ENCODE results near the gene GULP1. TPM values are rescaled to one million over a fixed set of nuclear protein-coding genes. Genes with fewer than 3 reads are reported as not detected.

Gene GULP1
- total and polyA plus RNA-seq, 10 of the 15 experiments (the other 5 are each of a cell fraction or from before 2014, with no cell fraction given) = 0.02 to 1.3 (median 0.15) TPM; not detected in 5

- TF ChIP-seq ZNF592 (IDR thresholded peaks at IDR 0.05) = no peak
- no peak for TF ChIP-seq JUNB (IDR thresholded peaks at IDR 0.05)
- no peak for TF ChIP-seq GABPA (IDR thresholded peaks at IDR 0.05; ENCODE audit: low read depth)
- TF ChIP-seq YY1 (IDR thresholded peaks at IDR 0.05; ENCODE audit: low read depth, low read length) = no peak
Measured at GRCh38 chr2:188561473-188561979, 269.9 kb downstream of the GULP1 start (continued).

GRCh38 chr2:188569431-188570165 lies 277.9 kb downstream of the GULP1 start:
- H3K79me2 ChIP-seq (ENCODE audit: control insufficient read depth, insufficient read depth, low read length) = no peaks in the 10 kb centered on the region
- H3K9ac ChIP-seq (ENCODE audit: control insufficient read depth, insufficient read depth, low read length) = no peak overlapping the region
- FAIRE-seq (no peak), DNase-seq (ENCODE audit: low read depth, low spot score) (no peak), ATAC-seq (no peak)
- no peak overlapping the region for H3K27ac ChIP-seq (ENCODE audit: control insufficient read depth, insufficient read depth)
- ChIA-PET RAD21 (ENCODE audit: unreplicated experiment) (no interaction called here), SMC1A (ENCODE audit: uncharacterized antibody, unreplicated experiment) (no interaction called here), POLR2A (no interaction called here), CTCF (no interaction called here)
- H2AFZ ChIP-seq (ENCODE audit: control insufficient read depth, low read depth, low read length) = no peak overlapping the region
- 11% methylated on average over 4 of the region's 4 CpGs for WGBS (ENCODE audit: insufficient coverage, insufficient replicate concordance, low lambda C conversion rate, missing lambda C conversion rate)
- H3K9me3 ChIP-seq (replicated peaks; ENCODE audit: control insufficient read depth, insufficient read depth, low read length) = no peaks in the 10 kb centered on the region
- no peaks in the 10 kb centered on the region for H3K27me3 ChIP-seq (replicated peaks in 1 of 2; ENCODE audit: control insufficient read depth in 2 of 2, insufficient read depth in 2 of 2, low read length in 1 of 2)
- H3K4me2 ChIP-seq (ENCODE audit: control insufficient read depth, insufficient read depth) = no peak overlapping the region
- H3K36me3 ChIP-seq (ENCODE audit: control insufficient read depth in 2 of 2, insufficient read depth in 2 of 2, low read length in 1 of 2) = no peaks in the 10 kb centered on the region
- intact Hi-C loops (cut with micrococcal nuclease; ENCODE audit: unreplicated experiment) = no loop called here
- H4K20me1 ChIP-seq (ENCODE audit: control insufficient read depth, insufficient read depth) = no peaks in the 10 kb centered on the region
- no TSS peak for BruUV-seq (replicated peaks)
- H3K4me1 ChIP-seq (ENCODE audit: control insufficient read depth, insufficient read depth, low read length) = no peaks in the 10 kb centered on the region
- H3K4me3 ChIP-seq = no peak overlapping the region
- in situ Hi-C loops (cut with MboI) = no loop called here
- TF ChIP-seq SRF (IDR thresholded peaks at IDR 0.05; ENCODE audit: low read depth in 2 of 2, low read length in 2 of 2) (no peak), E2F8 (IDR thresholded peaks at IDR 0.05; ENCODE audit: low read depth, partially characterized antibody) (no peak), WRNIP1 (IDR thresholded peaks at IDR 0.05; ENCODE audit: borderline replicate concordance, low read depth, low read length) (no peak), NFXL1 (IDR thresholded peaks at IDR 0.05; ENCODE audit: borderline replicate concordance) (no peak), BCL11A (IDR thresholded peaks at IDR 0.05; ENCODE audit: low read depth, low read length) (no peak), RFX5 (IDR thresholded peaks at IDR 0.05; ENCODE audit: low read depth, low read length) (no peak), PAX5 (IDR thresholded peaks at IDR 0.05; ENCODE audit: borderline replicate concordance, low read depth, low read length) (no peak), CEBPB (IDR thresholded peaks at IDR 0.05; ENCODE audit: borderline replicate concordance in 1 of 2, low read depth in 2 of 2, low read length in 2 of 2) (no peak), MEF2B (IDR thresholded peaks at IDR 0.05; ENCODE audit: partially characterized antibody, poor library complexity, severe bottlenecking) (no peak), CBX3 (IDR thresholded peaks at IDR 0.05; ENCODE audit: borderline replicate concordance, low read depth) (no peak), NFYB (IDR thresholded peaks at IDR 0.05; ENCODE audit: insufficient read depth, low read depth, low read length) (no peak), NR2C2 (IDR thresholded peaks at IDR 0.05; ENCODE audit: borderline replicate concordance, control insufficient read depth, insufficient read length, low read depth) (no peak), ZNF622 (IDR thresholded peaks at IDR 0.05) (no peak)
